HG03378 (cell line): ENCODE measurements around the gene HIVEP1.
A peak's percentile ranks its signal among the peaks of the same experiment; 100 is the strongest.

ENCODE experiments used
- ATAC-seq: cut with Tn5 transposase; IDR thresholded peaks from one replicate; pipeline ENCODE4 v1.9.1; 2021; ENCODE audit warnings: mild to moderate bottlenecking, moderate library complexity; ENCODE audit not compliant: unreplicated experiment

HIVEP1 gene

GRCh38 chr6:12114055-12114503 lies 102.0 kb downstream of the HIVEP1 start:
- ATAC-seq, result peak; percentile 36

GRCh38 chr6:12115001-12115400 lies 102.9 kb downstream of the HIVEP1 start:
- ATAC-seq, result no peak

GRCh38 chr6:12115492-12115891 lies 103.4 kb downstream of the HIVEP1 start:
- no peak for ATAC-seq

- ATAC-seq, result no peak
Observed at GRCh38 chr6:12116264-12116800, 104.2 kb downstream of the HIVEP1 start.

GRCh38 chr6:12116978-12117377 lies 104.9 kb downstream of the HIVEP1 start:
- no peak for ATAC-seq

- no peak for ATAC-seq
Observed at GRCh38 chr6:12118607-12119006, 106.5 kb downstream of the HIVEP1 start.

- ATAC-seq, result peak; percentile 82
Observed at GRCh38 chr6:12119085-12119588, 107.0 kb downstream of the HIVEP1 start.

GRCh38 chr6:12125396-12125795 lies 113.3 kb downstream of the HIVEP1 start:
- ATAC-seq, result no peak

- ATAC-seq, result no peak
Observed at GRCh38 chr6:12126051-12126450, 113.9 kb downstream of the HIVEP1 start.

GRCh38 chr6:12129523-12129922 lies 117.4 kb downstream of the HIVEP1 start:
- no peak for ATAC-seq

GRCh38 chr6:12132351-12133222 lies 120.5 kb downstream of the HIVEP1 start:
- no peak for ATAC-seq

GRCh38 chr6:12134581-12134980 lies 122.5 kb downstream of the HIVEP1 start:
- ATAC-seq, result no peak

GRCh38 chr6:12134991-12135390 lies 122.9 kb downstream of the HIVEP1 start:
- no peak for ATAC-seq

- no peak for ATAC-seq
Observed at GRCh38 chr6:12136905-12137304, 124.8 kb downstream of the HIVEP1 start.

- ATAC-seq, result no peak
Observed at GRCh38 chr6:12137480-12137879, 125.4 kb downstream of the HIVEP1 start.

- ATAC-seq, result no peak
Observed at GRCh38 chr6:12138381-12138780, 126.3 kb downstream of the HIVEP1 start.

GRCh38 chr6:12138936-12139335 lies 126.8 kb downstream of the HIVEP1 start:
- no peak for ATAC-seq

GRCh38 chr6:12147557-12148316 lies 135.6 kb downstream of the HIVEP1 start:
- no peak for ATAC-seq

GRCh38 chr6:12148317-12148801 lies 136.2 kb downstream of the HIVEP1 start:
- ATAC-seq, result no peak

GRCh38 chr6:12148841-12149240 lies 136.7 kb downstream of the HIVEP1 start:
- no peak for ATAC-seq

GRCh38 chr6:12149944-12150510 lies 137.9 kb downstream of the HIVEP1 start:
- no peak for ATAC-seq
